ENCODE data around the gene HOXC6.
A peak's percentile ranks its signal among the peaks of the same experiment; 100 is the strongest.

Gene HOXC6

GRCh38 chr12:54028314-54029201 is at the start of gene HOXC6:
Gene HOXC6, plus strand, starts transcription at chr12:54028440. Its CDS starts 82 bp downstream, at chr12:54028522.
- no peak for DNase-seq (ENCODE audit: low read depth in 2 of 2)

GRCh38 chr12:53978477-53979356 is 49.5 kb upstream of the HOXC6 start:
- DNase-seq (ENCODE audit: low read depth in 2 of 2), result no peak

- DNase-seq (ENCODE audit: low read depth in 2 of 2), result no peak
These were observed 48.0 kb upstream of the HOXC6 start for GRCh38 chr12:53980104-53980801.

- no peak for DNase-seq (ENCODE audit: low read depth in 2 of 2)
These were observed 47.3 kb upstream of the HOXC6 start for GRCh38 chr12:53980802-53981496.

GRCh38 chr12:53981634-53982565 is 46.3 kb upstream of the HOXC6 start:
- DNase-seq (ENCODE audit: low read depth in 2 of 2), result no peak

- no peak for DNase-seq (ENCODE audit: low read depth in 2 of 2)
These were observed 45.3 kb upstream of the HOXC6 start for GRCh38 chr12:53982648-53983567.

GRCh38 chr12:53983568-53983949 is 44.7 kb upstream of the HOXC6 start:
- no peak for DNase-seq (ENCODE audit: low read depth in 2 of 2)

GRCh38 chr12:53983950-53984572 is 44.2 kb upstream of the HOXC6 start:
- no peak for DNase-seq (ENCODE audit: low read depth in 2 of 2)

- DNase-seq (ENCODE audit: low read depth in 2 of 2), result peak; percentile 71 to 88
These were observed 43.1 kb upstream of the HOXC6 start, which contains the start of gene HOXC10 for GRCh38 chr12:53984901-53985691. Gene HOXC10, plus strand, starts transcription at chr12:53985146. Its CDS starts 114 bp downstream, at chr12:53985260.

- DNase-seq (ENCODE audit: low read depth in 2 of 2), result no peak
These were observed 42.6 kb upstream of the HOXC6 start for GRCh38 chr12:53985692-53985993.

- DNase-seq (ENCODE audit: low read depth in 2 of 2), result no peak
These were observed 42.1 kb upstream of the HOXC6 start for GRCh38 chr12:53985994-53986685.

GRCh38 chr12:53986686-53987483 is 41.4 kb upstream of the HOXC6 start:
- no peak for DNase-seq (ENCODE audit: low read depth in 2 of 2)

GRCh38 chr12:53987787-53988230 is 40.4 kb upstream of the HOXC6 start:
- no peak for DNase-seq (ENCODE audit: low read depth in 2 of 2)

GRCh38 chr12:53988541-53989226 is 39.6 kb upstream of the HOXC6 start:
- DNase-seq (ENCODE audit: low read depth in 2 of 2), result no peak

- no peak for DNase-seq (ENCODE audit: low read depth in 2 of 2)
These were observed 38.8 kb upstream of the HOXC6 start for GRCh38 chr12:53989227-53990113.

Data from stimulated activated CD4-positive, alpha-beta T cell treated with anti-CD3 and anti-CD28 coated beads, Interleukin-12 subunit alpha, Interleukin-12 subunit beta, amount 100 ng/mL, for 24 hours (primary cell).